Upper lobe of left lung (tissue), 4 donors: ENCODE results near the gene FAM241B.

ENCODE experiments used
- EP300 ChIP-seq, 4 donors: sonication (generic); formaldehyde crosslinking; IDR thresholded peaks; one replicate each; pipeline ENCODE4 v1.5.1; 2017; ENCODE audit warnings: antibody characterized with exemption in 4 of 4, control low read depth in 2 of 4
- POLR2A ChIP-seq, 4 donors: fragments of 450-650 bp; IDR thresholded peaks; one replicate each; pipeline ENCODE4 v1.5.1; 2016 to 2017; ENCODE audit warnings: antibody characterized with exemption in 4 of 4, mild to moderate bottlenecking in 2 of 4
- TF ChIP-seq, protein P1 (sequence below), 6 experiments: fragments of 450-650 bp in 4 of 6; fragments of 200-600 bp in 2 of 6; sonication (generic) in 2 of 6; IDR thresholded peaks; one replicate each; pipeline ENCODE4 v1.5.1; 2016 to 2019; ENCODE audit warnings: antibody characterized with exemption in 6 of 6

DNA sequence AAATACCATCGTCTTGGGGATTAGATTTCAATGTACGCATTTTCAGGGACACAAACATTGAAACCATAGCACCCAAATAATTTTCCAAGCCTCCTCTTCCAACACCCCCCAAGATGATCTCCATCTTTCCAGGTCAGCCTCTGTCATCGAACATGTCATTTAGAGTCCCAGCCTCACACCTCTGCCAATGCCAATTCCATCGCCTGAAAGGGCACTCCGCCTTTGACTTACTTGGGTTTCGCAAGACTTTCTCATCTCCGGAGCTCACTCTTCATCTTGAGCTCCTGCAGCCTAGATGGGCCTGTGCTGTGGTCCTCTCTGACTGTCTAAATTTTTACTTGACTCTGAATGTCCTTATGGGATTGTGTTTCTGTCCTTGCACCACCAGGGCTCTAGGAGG, 10.4 kb upstream of the FAM241B start:
- TF ChIP-seq, protein P1, sequence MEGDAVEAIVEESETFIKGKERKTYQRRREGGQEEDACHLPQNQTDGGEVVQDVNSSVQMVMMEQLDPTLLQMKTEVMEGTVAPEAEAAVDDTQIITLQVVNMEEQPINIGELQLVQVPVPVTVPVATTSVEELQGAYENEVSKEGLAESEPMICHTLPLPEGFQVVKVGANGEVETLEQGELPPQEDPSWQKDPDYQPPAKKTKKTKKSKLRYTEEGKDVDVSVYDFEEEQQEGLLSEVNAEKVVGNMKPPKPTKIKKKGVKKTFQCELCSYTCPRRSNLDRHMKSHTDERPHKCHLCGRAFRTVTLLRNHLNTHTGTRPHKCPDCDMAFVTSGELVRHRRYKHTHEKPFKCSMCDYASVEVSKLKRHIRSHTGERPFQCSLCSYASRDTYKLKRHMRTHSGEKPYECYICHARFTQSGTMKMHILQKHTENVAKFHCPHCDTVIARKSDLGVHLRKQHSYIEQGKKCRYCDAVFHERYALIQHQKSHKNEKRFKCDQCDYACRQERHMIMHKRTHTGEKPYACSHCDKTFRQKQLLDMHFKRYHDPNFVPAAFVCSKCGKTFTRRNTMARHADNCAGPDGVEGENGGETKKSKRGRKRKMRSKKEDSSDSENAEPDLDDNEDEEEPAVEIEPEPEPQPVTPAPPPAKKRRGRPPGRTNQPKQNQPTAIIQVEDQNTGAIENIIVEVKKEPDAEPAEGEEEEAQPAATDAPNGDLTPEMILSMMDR (IDR thresholded peaks at IDR 0.05): no peak
- TF ChIP-seq POLR2A (IDR thresholded peaks at IDR 0.05) (no peak), EP300 (IDR thresholded peaks at IDR 0.05) (no peak)
